HTERT RPE-1 (cell line): ENCODE data around the gene TM7SF2.

ENCODE experiments used
- in situ Hi-C: fragments of 300-500 bp; cut with MboI; formaldehyde crosslinking; loops from 4 replicates; pipeline ENCODE4 v1.14.3; 2020; ENCODE audit warnings: low sequenced_read_pairs

Gene TM7SF2

GRCh38 chr11:65150509-65151299, 39.0 kb downstream of the TM7SF2 start:
- in situ Hi-C loops: no loop called here

GRCh38 chr11:65151331-65151899, 39.7 kb downstream of the TM7SF2 start:
- in situ Hi-C loops: no loop called here

GRCh38 chr11:65152122-65152521, 40.5 kb downstream of the TM7SF2 start:
- in situ Hi-C loops: no loop called here

- in situ Hi-C loops: no loop called here
Observed at GRCh38 chr11:65156256-65156655, 44.6 kb downstream of the TM7SF2 start.

GRCh38 chr11:65156926-65157325, 45.3 kb downstream of the TM7SF2 start:
- in situ Hi-C loops: no loop called here

GRCh38 chr11:65157336-65157735, 45.7 kb downstream of the TM7SF2 start:
- in situ Hi-C loops: no loop called here

- in situ Hi-C loops: no loop called here
Observed at GRCh38 chr11:65159012-65159411, 47.3 kb downstream of the TM7SF2 start.

GRCh38 chr11:65160643-65161042, 49.0 kb downstream of the TM7SF2 start:
- in situ Hi-C loops: no loop called here

GRCh38 chr11:65163684-65164083, 52.0 kb downstream of the TM7SF2 start:
- in situ Hi-C loops: no loop called here
